ENCODE data around the gene KRT39. TPM values are rescaled to one million over a fixed set of nuclear protein-coding genes. Genes with fewer than 3 reads are reported as not detected.

KRT39 gene
- total RNA-seq, 2 donors from 2014 or later, result not detected

- no peak for ATAC-seq
- H3K36me3 ChIP-seq (replicated peaks in 1 of 2; ENCODE audit: insufficient read depth in 1 of 2, low read depth in 2 of 2), result no peaks in the 10 kb centered on the region
- TF ChIP-seq CTCF (IDR thresholded peaks at IDR 0.05) (no peak), POLR2A (IDR thresholded peaks at IDR 0.05) (no peak)
- 85 to 86% methylated on average over 3 of the region's 3 CpGs for WGBS, 2 donors
- H3K4me3 ChIP-seq, result no peak overlapping the region
- no peaks in the 10 kb centered on the region for H3K9me3 ChIP-seq
- peaks cover 0 to 4% of the 10 kb centered on the region in 2 donors for H3K27me3 ChIP-seq
- peaks cover 22% of the 10 kb centered on the region for H3K4me1 ChIP-seq
- intact Hi-C loops (cut with DNase I), result no loop called here
- DNase-seq, result no peak
- H3K27ac ChIP-seq, result peak overlapping the region in 2 of 4 donors; percentile 10 to 18
Observed at GRCh38 chr17:40980117-40980516, 13.4 kb upstream of the KRT39 start.

DNA sequence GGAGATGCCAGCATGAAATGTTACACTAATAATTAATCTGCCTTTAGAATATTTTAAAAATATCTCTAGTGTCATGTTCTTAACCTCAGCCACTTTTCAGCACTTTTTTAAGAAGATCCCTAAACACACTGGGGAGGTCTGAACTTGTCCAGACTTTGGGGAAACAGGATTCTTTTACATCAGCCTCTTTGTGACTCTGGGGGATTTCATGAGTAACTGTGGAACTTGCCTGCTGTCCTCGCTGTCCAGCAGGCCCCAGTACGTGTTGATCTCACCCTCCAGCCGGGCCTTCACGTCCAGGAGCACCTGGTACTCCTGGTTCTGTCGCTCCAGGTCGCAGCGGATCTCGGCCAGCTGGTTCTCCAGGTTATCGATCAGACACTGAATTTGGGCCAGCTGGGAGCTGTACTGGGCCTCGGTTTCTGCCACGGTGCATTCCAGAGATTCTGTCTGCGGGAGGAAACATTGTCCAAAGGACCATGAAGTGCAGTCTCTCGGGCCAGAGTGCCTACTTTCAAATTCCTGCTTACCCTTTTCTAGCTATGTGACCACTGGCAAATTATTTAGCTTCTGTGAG lies 11.9 kb upstream of the KRT39 start:
- WGBS, 2 donors, result 29 to 48% methylated on average over 12 to 13 of the region's 13 CpGs
- TF ChIP-seq POLR2A (IDR thresholded peaks at IDR 0.05) (no peak), CTCF (IDR thresholded peaks at IDR 0.05) (no peak)
- H3K4me1 ChIP-seq, result peaks cover 22% of the 10 kb centered on the region
- intact Hi-C loops (cut with DNase I), result no loop called here
- DNase-seq (peak; percentile 48 to 78 (median 60)), ATAC-seq (peak; percentile 85)
- peak overlapping the region in 3 of 4 donors; percentile 13 to 75 (median 72) for H3K27ac ChIP-seq
- H3K27me3 ChIP-seq, result peaks cover 0 to 4% of the 10 kb centered on the region in 2 donors
- H3K4me3 ChIP-seq, result no peak overlapping the region
- no peaks in the 10 kb centered on the region for H3K36me3 ChIP-seq (replicated peaks in 1 of 2; ENCODE audit: insufficient read depth in 1 of 2, low read depth in 2 of 2)
- H3K9me3 ChIP-seq, result no peaks in the 10 kb centered on the region

DNA sequence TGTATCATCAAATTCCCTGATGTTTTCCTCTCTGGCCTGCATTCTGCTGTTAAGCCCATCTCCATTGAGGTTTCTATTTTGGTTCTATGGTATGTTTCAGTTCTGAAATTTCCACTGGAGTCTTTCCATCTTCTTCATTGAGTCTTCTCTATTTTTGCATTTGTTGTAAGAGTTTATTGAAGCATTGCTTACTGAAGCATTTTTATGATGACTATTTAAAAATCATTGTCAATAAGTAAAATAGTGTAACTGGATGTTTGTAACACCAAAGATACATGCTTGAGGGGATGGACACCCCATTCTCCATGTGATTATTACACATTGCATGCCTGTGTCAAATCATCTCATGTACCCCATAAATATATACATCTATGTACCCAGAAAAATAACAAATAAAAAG lies 8.8 kb upstream of the KRT39 start:
- H3K27me3 ChIP-seq, result peaks cover 0 to 4% of the 10 kb centered on the region in 2 donors
- H3K4me3 ChIP-seq, result no peak overlapping the region
- H3K9me3 ChIP-seq, result no peaks in the 10 kb centered on the region
- peaks cover 17% of the 10 kb centered on the region for H3K4me1 ChIP-seq
- TF ChIP-seq POLR2A (IDR thresholded peaks at IDR 0.05) (no peak), CTCF (IDR thresholded peaks at IDR 0.05) (no peak)
- no peak for DNase-seq
- H3K27ac ChIP-seq, result no peak overlapping the region
- intact Hi-C loops (cut with DNase I), result no loop called here
- no peak for ATAC-seq
- no peaks in the 10 kb centered on the region for H3K36me3 ChIP-seq (replicated peaks in 1 of 2; ENCODE audit: insufficient read depth in 1 of 2, low read depth in 2 of 2)

DNA sequence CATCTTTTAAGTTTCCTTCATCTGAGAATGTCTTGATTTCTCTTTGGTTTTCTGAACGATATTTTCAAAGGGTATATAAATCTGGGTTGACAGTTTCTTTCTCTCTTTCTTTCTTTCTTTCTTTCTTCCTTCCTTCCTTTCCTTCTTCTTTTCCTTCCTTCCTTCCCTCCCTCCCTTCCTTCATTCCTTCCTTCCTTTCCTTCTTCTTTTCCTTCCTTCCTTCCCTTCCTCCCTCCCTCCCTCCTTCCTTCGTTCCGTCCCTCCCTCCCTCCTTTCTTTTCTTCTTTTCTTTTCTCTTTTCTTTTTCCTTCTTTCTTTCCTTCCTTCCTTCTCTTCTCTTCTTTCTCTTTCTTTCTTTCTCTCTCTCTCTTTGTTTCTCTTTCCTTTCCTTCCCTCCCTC lies 7.6 kb upstream of the KRT39 start:
- WGBS, 2 donors, result 89% methylated on average over 3 of the region's 3 CpGs
- Histone ChIP-seq H3K9me3 (no peaks in the 10 kb centered on the region), H3K4me3 (no peak overlapping the region), H3K4me1 (peaks cover 12% of the 10 kb centered on the region), H3K27ac (no peak overlapping the region), H3K27me3 (peaks cover 0 to 4% of the 10 kb centered on the region in 2 donors), H3K36me3 (replicated peaks in 1 of 2; ENCODE audit: insufficient read depth in 1 of 2, low read depth in 2 of 2) (no peaks in the 10 kb centered on the region)
- DNase-seq (no peak), ATAC-seq (no peak)
- intact Hi-C loops (cut with DNase I), result no loop called here
- no peak for TF ChIP-seq POLR2A (IDR thresholded peaks at IDR 0.05)

GRCh38 chr17:40967582-40967981 lies 834 bp upstream of the KRT39 start:
- H3K27ac ChIP-seq, result no peak overlapping the region
- no peaks in the 10 kb centered on the region for H3K27me3 ChIP-seq
- DNase-seq (no peak), ATAC-seq (no peak)
- no peaks in the 10 kb centered on the region for H3K9me3 ChIP-seq
- TF ChIP-seq CTCF (IDR thresholded peaks at IDR 0.05), result no peak
- TF ChIP-seq POLR2A (IDR thresholded peaks at IDR 0.05), result no peak
- no peak overlapping the region for H3K4me3 ChIP-seq
- no peaks in the 10 kb centered on the region for H3K4me1 ChIP-seq
- no peaks in the 10 kb centered on the region for H3K36me3 ChIP-seq (replicated peaks in 1 of 2; ENCODE audit: insufficient read depth in 1 of 2, low read depth in 2 of 2)
- WGBS, 2 donors, result 75 to 86% methylated on average over 1 of the region's 1 CpG
- intact Hi-C loops (cut with DNase I), result no loop called here

Data from body of pancreas (tissue), 4 donors.